HG02870 (cell line): ENCODE results near the gene ARL13A.
"Not testable (repeated sequence)": the region's sequence is repeated elsewhere in the genome, so short reads cannot be mapped to it uniquely, and the experiment has no call there.

ENCODE experiments used
- ATAC-seq: cut with Tn5 transposase; IDR thresholded peaks from one replicate; pipeline ENCODE4 v1.9.1; 2021; ENCODE audit warnings: mild to moderate bottlenecking, moderate library complexity; ENCODE audit not compliant: unreplicated experiment

Gene ARL13A

GRCh38 chrX:100984818-100985217 is 15.3 kb downstream of the ARL13A start:
- no peak for ATAC-seq

GRCh38 chrX:100990139-100990538 is 20.6 kb downstream of the ARL13A start:
- ATAC-seq = no peak

GRCh38 chrX:100994352-100995281 is 25.1 kb downstream of the ARL13A start:
- peak; percentile 98 for ATAC-seq

GRCh38 chrX:100995469-100995868 is 26.0 kb downstream of the ARL13A start:
- ATAC-seq = no peak

- ATAC-seq = no peak
Measured at GRCh38 chrX:100999451-100999850, 29.9 kb downstream of the ARL13A start.

GRCh38 chrX:101009090-101009489 is 39.6 kb downstream of the ARL13A start:
- ATAC-seq = no peak

- not testable (repeated sequence) for ATAC-seq
Measured at GRCh38 chrX:101012031-101012430, 42.5 kb downstream of the ARL13A start.

- no peak for ATAC-seq
Measured at GRCh38 chrX:101022020-101022419, 52.5 kb downstream of the ARL13A start.

- no peak for ATAC-seq
Measured at GRCh38 chrX:101025126-101025525, 55.6 kb downstream of the ARL13A start.

GRCh38 chrX:101028562-101028961 is 59.1 kb downstream of the ARL13A start:
- ATAC-seq = no peak

GRCh38 chrX:101029665-101030064 is 60.2 kb downstream of the ARL13A start:
- no peak for ATAC-seq

- no peak for ATAC-seq
Measured at GRCh38 chrX:101037231-101037630, 67.7 kb downstream of the ARL13A start.

GRCh38 chrX:101040197-101040596 is 70.7 kb downstream of the ARL13A start:
- ATAC-seq = peak; percentile 85
